T-cell (primary cell): ENCODE measurements around the gene STIL. TPM values are rescaled to one million over a fixed set of nuclear protein-coding genes. Genes with fewer than 3 reads are reported as not detected.

ENCODE experiments used
- ATAC-seq, 4 experiments: fragments of 200-7000 bp in 3 of 4; fragments of 150-1000 bp in 1 of 4; cut with Tn5 transposase; replicated peaks in 1 of 4; 1 replicate in 3 of 4; 2 replicates in 1 of 4; pipeline ENCODE4 v1.10.0; 2021; ENCODE audit warnings: moderate library complexity in 3 of 4, mild to moderate bottlenecking in 2 of 4, moderate number of reproducible peaks in 1 of 4
- CTCF ChIA-PET, 2 donors: fragments of 300-600 bp; sonication (Branson Sonifier 250); formaldehyde crosslinking; loops; one replicate each; lab custom pipeline; 2022; ENCODE audit warnings: antibody characterized with exemption in 2 of 2; lab: Charles Lee
- POLR2A ChIA-PET, 2 donors: fragments of 300-600 bp; sonication (Branson Sonifier 250); formaldehyde crosslinking; loops; one replicate each; lab custom pipeline; 2022; ENCODE audit warnings: antibody characterized with exemption in 2 of 2; lab: Charles Lee
- DNase-seq, 35 experiments: peaks; one replicate each; pipeline versions ENCODE4 v3.0.0 to v3.0.0-alpha.2; 2013 to 2023
- H3K27ac ChIP-seq: one replicate; pipeline ENCODE4 v1.5.1; 2013; ENCODE audit warnings: low read length
- H3K27me3 ChIP-seq, 2 experiments: replicated peaks in 1 of 2; 1 replicate in 1 of 2; 2 replicates in 1 of 2; pipeline versions ENCODE4 v1.6.1 to v1.7.0; 2013; ENCODE audit warnings: low read length in 1 of 2, mixed read lengths in 1 of 2; ENCODE audit not compliant: control insufficient read depth in 2 of 2, insufficient read depth in 2 of 2; ENCODE audit errors: extremely low read depth in 1 of 2
- H3K36me3 ChIP-seq, 2 donors: 1 replicate in 1 of 2; 2 replicates in 1 of 2; pipeline versions ENCODE4 v1.6.1 to v1.7.0; 2013; ENCODE audit warnings: low read length in 1 of 2; ENCODE audit not compliant: control insufficient read depth in 2 of 2, insufficient read depth in 1 of 2; ENCODE audit errors: extremely low read depth in 1 of 2
- H3K4me1 ChIP-seq, 2 experiments: 1 replicate in 1 of 2; 2 replicates in 1 of 2; pipeline versions ENCODE4 v1.6.1 to v1.7.0; 2013; ENCODE audit warnings: low read length in 2 of 2, mixed read lengths in 1 of 2; ENCODE audit not compliant: insufficient read depth in 2 of 2, control insufficient read depth in 1 of 2; ENCODE audit errors: extremely low read depth in 1 of 2
- H3K4me3 ChIP-seq, 2 donors: 1 replicate in 1 of 2; 2 replicates in 1 of 2; pipeline versions ENCODE4 v1.5.1 to v1.7.0; 2013; ENCODE audit warnings: mild to moderate bottlenecking in 2 of 2, low read length in 1 of 2, moderate library complexity in 1 of 2; ENCODE audit not compliant: control insufficient read depth in 1 of 2; ENCODE audit errors: extremely low read depth in 1 of 2
- H3K9me3 ChIP-seq: 2 replicates; pipeline ENCODE4 v1.7.0; 2013
- H3K27ac Mint-ChIP-seq, 2 donors: one replicate each; pipeline ENCODE4 v1.8.0; 2020 to 2021; ENCODE audit warnings: mild to moderate bottlenecking in 2 of 2, mixed read lengths in 2 of 2
- H3K27me3 Mint-ChIP-seq, 2 donors: one replicate each; pipeline ENCODE4 v1.8.0; 2021 to 2022; ENCODE audit warnings: mixed read lengths in 2 of 2
- H3K36me3 Mint-ChIP-seq: one replicate; pipeline ENCODE4 v1.8.0; 2021; ENCODE audit warnings: mixed read lengths
- H3K4me1 Mint-ChIP-seq, 3 donors: one replicate each; pipeline ENCODE4 v1.8.0; 2020 to 2022; ENCODE audit warnings: mixed read lengths in 3 of 3, mild to moderate bottlenecking in 1 of 3
- H3K4me3 Mint-ChIP-seq, 3 donors: one replicate each; pipeline ENCODE4 v1.8.0; 2020 to 2022; ENCODE audit warnings: mild to moderate bottlenecking in 3 of 3, mixed read lengths in 3 of 3, moderate library complexity in 3 of 3
- H3K9me3 Mint-ChIP-seq, 3 donors: one replicate each; pipeline ENCODE4 v1.8.0; 2020 to 2022; ENCODE audit warnings: mixed read lengths in 3 of 3
- WGBS: methylation state at CpG from one replicate; pipeline ENCODE4 v1.1.5; 2013; ENCODE audit warnings: missing lambda C conversion rate; ENCODE audit not compliant: insufficient coverage; 5-methylcytosine and 5-hydroxymethylcytosine counted together
- total RNA-seq, 35 experiments: library from RNA in 6 of 35; stranded (reverse) in 6 of 35; fragments of 120-200 nt in 1 of 35; gene quantifications; one replicate each; pipeline versions ENCODE4 v1.2.1 to v1.2.4 and lab custom pipeline; 2013 to 2026

Gene STIL
- total RNA-seq, 5 donors from 2014 or later (not counting 1 experiment from before 2014, with no cell fraction given): 0.85 to 3.4 (median 1.7) TPM

DNA sequence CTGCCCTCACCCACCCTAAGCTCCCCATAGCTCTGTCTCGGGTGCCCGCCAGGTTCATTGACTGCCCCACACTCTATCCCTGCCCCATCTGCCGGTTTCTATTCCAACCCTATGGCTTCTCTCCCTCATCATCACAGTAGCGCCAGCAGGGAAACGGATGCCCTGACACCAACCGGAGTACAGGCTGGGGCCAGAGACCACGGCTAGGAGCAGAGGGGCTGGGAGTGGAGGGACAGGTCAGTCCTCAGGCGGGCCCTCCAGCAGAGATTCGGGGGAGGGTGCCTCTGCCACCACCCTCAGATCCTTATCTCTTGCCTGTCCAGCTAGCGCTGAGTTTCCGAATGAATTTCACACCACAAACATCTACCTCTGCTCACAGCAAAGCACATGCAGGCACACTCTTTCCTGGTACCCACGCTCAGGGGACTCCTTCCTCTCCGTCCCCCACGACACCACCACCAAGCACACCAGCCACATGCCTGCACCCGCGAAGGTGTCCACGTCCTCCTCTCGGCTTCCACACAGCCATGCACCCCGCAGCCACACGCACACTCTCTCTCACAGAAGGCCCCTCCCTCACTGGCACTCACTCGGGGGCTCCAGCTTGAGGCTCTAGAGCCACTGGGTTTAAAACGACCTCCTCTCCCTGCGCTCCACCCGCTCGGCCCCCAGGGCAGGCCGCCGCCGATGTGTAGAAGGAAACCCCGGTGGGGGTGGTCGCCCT is 89.1 kb downstream of the STIL start:
- WGBS: 13% methylated on average over 25 of the region's 30 CpGs
- peaks cover 9 to 16% (median 13%) of the 10 kb centered on the region in 3 donors for H3K4me1 Mint-ChIP-seq
- ATAC-seq (peak in 3 of 4 experiments; percentile 21 to 48 (median 35)), DNase-seq (no peak)
- Histone ChIP-seq H3K9me3 (no peaks in the 10 kb centered on the region), H3K27me3 (peaks cover 0 to 73% of the 10 kb centered on the region in 2 experiments), H3K4me3 (no peak overlapping the region), H3K36me3 (no peaks in the 10 kb centered on the region), H3K4me1 (peaks cover 0 to 21% of the 10 kb centered on the region in 2 experiments), H3K27ac (no peak overlapping the region)
- H3K9me3 Mint-ChIP-seq: no peaks in the 10 kb centered on the region
- ChIA-PET POLR2A (no interaction called here), CTCF (no interaction called here)
- no peaks in the 10 kb centered on the region for H3K36me3 Mint-ChIP-seq
- no peak overlapping the region for H3K27ac Mint-ChIP-seq
- H3K27me3 Mint-ChIP-seq: peaks cover 52 to 57% of the 10 kb centered on the region in 2 donors
- H3K4me3 Mint-ChIP-seq: no peak overlapping the region

DNA sequence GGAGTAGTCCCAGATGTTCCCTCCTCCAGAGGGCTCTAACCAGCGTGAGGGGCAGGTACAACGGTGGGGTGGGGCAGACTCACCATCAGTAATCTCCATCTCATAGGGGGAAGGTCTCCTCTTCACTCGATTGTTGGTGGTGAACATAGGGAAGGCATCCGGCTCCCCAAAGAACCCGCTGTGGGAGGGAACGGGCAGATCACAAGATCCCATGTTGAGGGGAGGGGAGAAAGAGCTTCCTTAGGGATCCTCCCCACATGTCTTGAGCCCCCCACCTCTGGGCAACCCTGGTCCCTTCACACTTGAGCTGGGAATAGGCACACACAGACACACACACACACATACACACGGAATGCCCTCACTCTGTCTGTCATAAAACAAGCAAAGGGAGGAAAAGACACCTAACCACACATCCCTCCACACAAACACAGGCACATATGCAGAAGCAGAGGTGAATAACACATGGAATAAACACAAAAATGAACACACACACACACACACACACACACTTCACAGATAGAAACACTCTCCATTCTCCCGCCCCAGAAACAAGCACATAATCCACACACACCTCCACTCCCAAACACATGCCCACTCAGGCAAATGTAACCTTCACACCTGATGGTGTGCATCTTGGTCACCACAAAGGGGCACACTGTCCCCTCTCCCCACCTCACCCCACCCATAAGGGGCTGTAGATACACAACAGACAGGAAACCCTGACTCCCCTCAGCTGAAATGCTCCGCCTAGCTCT is 89.8 kb downstream of the STIL start:
- ChIA-PET CTCF (no interaction called here), POLR2A (no interaction called here)
- Mint-ChIP-seq H3K4me3 (no peak overlapping the region), H3K27ac (no peak overlapping the region), H3K4me1 (peaks cover 5 to 8% (median 6%) of the 10 kb centered on the region in 3 donors), H3K27me3 (peaks cover 46 to 49% of the 10 kb centered on the region in 2 donors), H3K36me3 (no peaks in the 10 kb centered on the region), H3K9me3 (no peaks in the 10 kb centered on the region)
- no peak overlapping the region for H3K4me3 ChIP-seq
- no peak overlapping the region for H3K27ac ChIP-seq
- DNase-seq (no peak), ATAC-seq (no peak)
- H3K9me3 ChIP-seq: no peaks in the 10 kb centered on the region
- H3K27me3 ChIP-seq: peaks cover 0 to 69% of the 10 kb centered on the region in 2 experiments
- WGBS: 84% methylated on average over 3 of the region's 9 CpGs
- H3K4me1 ChIP-seq: peaks cover 0 to 14% of the 10 kb centered on the region in 2 experiments
- H3K36me3 ChIP-seq: no peaks in the 10 kb centered on the region

DNA sequence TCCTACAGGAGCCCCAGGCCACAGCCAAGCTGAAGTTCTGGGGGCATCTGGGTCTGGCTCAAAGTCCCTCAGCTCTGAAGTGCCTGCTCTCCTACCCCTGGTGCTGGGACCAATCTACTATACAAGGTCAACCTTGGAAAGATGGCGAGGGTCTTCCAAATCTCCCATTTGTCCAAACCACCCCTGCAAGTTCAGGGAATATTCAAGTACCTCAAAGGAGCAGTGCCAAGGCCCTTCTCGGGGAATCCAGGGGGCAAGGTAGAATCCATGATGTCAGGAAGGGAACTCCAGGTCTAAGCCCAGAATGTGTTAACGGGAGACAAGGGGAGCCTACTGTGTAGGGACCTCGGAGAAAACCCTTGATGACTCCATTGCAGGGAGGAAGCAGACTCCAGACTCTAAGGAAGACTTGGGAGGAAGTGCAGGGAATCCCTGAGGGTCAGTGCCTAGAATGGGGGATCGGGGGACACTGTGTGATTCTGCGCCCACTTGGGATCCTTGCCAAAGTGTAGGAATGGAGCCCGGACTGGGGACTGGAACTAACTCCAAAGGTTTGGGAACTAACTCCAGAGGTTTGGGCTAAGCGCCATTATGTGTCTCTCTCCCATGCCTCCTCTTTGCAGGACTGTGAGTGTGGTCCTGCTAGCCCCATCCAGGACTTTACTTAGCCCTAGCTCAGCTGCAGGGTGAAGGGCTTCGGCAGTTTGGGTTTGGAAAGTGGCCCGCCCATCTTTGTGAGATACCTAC is 90.6 kb downstream of the STIL start:
- CTCF ChIA-PET: no interaction called here
- peaks cover 5 to 7% (median 5%) of the 10 kb centered on the region in 3 donors for H3K4me1 Mint-ChIP-seq
- H3K36me3 ChIP-seq: no peaks in the 10 kb centered on the region
- no peak overlapping the region for H3K4me3 ChIP-seq
- peaks cover 43 to 45% of the 10 kb centered on the region in 2 donors for H3K27me3 Mint-ChIP-seq
- WGBS: 73% methylated on average over 6 of the region's 10 CpGs
- H3K9me3 ChIP-seq: no peaks in the 10 kb centered on the region
- peaks cover 0 to 67% of the 10 kb centered on the region in 2 experiments for H3K27me3 ChIP-seq
- H3K27ac Mint-ChIP-seq: no peak overlapping the region
- DNase-seq: no peak
- H3K4me3 Mint-ChIP-seq: no peak overlapping the region
- no peaks in the 10 kb centered on the region for H3K9me3 Mint-ChIP-seq
- POLR2A ChIA-PET: no interaction called here
- no peak overlapping the region for H3K27ac ChIP-seq
- no peaks in the 10 kb centered on the region for H3K36me3 Mint-ChIP-seq
- ATAC-seq: no peak
- H3K4me1 ChIP-seq: peaks cover 0 to 12% of the 10 kb centered on the region in 2 experiments

DNA sequence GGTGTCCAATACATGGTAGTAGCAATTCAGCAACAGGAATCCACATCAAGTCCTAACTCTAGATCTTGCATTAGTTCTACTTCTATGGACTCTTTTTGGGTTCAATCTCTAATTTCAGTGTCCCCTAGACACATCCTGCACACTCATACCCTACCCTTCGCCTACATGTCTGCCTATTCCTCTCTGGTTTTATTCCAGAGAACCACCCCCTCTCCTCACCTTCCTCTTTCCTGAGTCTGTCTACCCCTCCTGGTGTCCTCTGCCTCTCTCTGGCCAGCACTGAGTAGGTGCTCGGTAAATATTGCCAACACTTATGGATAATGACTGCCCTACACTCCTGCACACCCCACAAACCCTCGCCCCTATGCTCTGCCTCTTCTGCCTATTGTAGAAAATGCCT is 91.5 kb downstream of the STIL start:
- no peak for ATAC-seq
- CTCF ChIA-PET: no interaction called here
- POLR2A ChIA-PET: no interaction called here

DNA sequence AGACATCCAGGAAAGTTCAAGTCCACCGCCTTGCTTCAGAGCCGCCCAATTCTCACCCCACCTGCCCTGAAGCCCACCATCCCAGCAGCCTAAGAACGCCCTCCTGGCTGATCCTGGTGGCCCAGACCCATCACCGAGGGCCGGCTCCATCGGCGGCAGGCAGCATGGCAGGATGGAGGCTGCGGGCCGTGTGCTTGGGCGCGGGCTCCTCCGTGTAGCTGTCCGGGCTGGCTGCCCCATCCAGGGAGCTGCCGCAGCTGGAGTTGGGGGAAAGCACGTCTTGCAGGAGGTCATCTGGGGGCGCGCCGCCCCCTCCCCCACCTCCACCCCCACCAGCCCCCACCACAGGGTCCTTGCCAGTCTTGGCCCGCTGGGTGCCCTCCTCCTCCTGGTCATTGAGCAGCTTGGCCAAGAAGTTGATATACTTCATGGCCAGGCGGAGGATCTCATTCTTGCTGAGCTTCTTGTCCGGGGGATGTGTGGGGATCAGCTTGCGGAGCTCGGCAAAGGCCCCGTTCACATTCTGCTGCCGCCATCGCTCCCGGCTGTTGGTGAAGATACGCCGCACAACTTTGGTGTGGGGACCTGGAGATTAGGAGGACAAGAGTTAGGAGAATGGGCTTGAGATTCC is 94.2 kb downstream of the STIL start:
- no peak overlapping the region for H3K4me3 ChIP-seq
- ATAC-seq: no peak
- no peaks in the 10 kb centered on the region for H3K9me3 Mint-ChIP-seq
- H3K27ac Mint-ChIP-seq: no peak overlapping the region
- DNase-seq: no peak
- no peaks in the 10 kb centered on the region for H3K4me1 Mint-ChIP-seq
- ChIA-PET POLR2A (no interaction called here), CTCF (no interaction called here)
- 78% methylated on average over 4 of the region's 29 CpGs for WGBS
- H3K27me3 ChIP-seq: peaks cover 0 to 36% of the 10 kb centered on the region in 2 experiments
- no peaks in the 10 kb centered on the region for H3K36me3 Mint-ChIP-seq
- H3K9me3 ChIP-seq: no peaks in the 10 kb centered on the region
- no peak overlapping the region for H3K4me3 Mint-ChIP-seq
- H3K4me1 ChIP-seq: peaks cover 0 to 2% of the 10 kb centered on the region in 2 experiments
- peaks cover 18 to 19% of the 10 kb centered on the region in 2 donors for H3K27me3 Mint-ChIP-seq
- no peak overlapping the region for H3K27ac ChIP-seq
- H3K36me3 ChIP-seq: no peaks in the 10 kb centered on the region

More for the DNA sequence above, 91.5 kb downstream of the STIL start:
- Histone ChIP-seq H3K36me3 (no peaks in the 10 kb centered on the region), H3K4me1 (peaks cover 0 to 12% of the 10 kb centered on the region in 2 experiments), H3K4me3 (no peak overlapping the region), H3K27ac (no peak overlapping the region), H3K27me3 (peaks cover 0 to 60% of the 10 kb centered on the region in 2 experiments), H3K9me3 (no peaks in the 10 kb centered on the region)
- Mint-ChIP-seq H3K4me1 (peaks cover 5 to 7% (median 5%) of the 10 kb centered on the region in 3 donors), H3K27ac (no peak overlapping the region), H3K9me3 (no peaks in the 10 kb centered on the region), H3K36me3 (no peaks in the 10 kb centered on the region), H3K27me3 (peaks cover 35 to 36% of the 10 kb centered on the region in 2 donors), H3K4me3 (no peak overlapping the region)
- 73% methylated on average over 3 of the region's 3 CpGs for WGBS
- no peak for DNase-seq

DNA sequence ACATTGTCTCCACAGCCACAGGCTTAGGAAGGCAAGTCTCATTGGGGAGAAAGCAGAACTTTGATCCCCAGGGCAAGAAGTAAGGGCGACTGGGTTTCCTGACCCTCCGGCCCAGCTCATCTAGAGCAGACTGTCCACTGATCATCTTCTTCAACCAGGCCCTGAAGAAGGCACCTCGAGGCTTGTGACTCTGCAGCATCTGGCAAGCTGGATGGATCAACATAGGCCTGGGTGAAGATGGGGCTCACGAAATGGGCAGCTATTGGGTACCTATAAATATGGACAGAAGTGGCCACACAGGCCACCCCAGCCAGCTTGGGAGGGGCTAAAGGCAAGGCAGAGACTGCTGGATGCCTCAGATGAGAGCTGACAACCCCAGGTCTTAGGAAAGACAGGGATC is 94.9 kb downstream of the STIL start:
- Histone ChIP-seq H3K36me3 (no peaks in the 10 kb centered on the region), H3K27me3 (peaks cover 0 to 32% of the 10 kb centered on the region in 2 experiments), H3K4me3 (no peak overlapping the region), H3K4me1 (no peaks in the 10 kb centered on the region), H3K9me3 (no peaks in the 10 kb centered on the region), H3K27ac (no peak overlapping the region)
- H3K9me3 Mint-ChIP-seq: no peaks in the 10 kb centered on the region
- no peaks in the 10 kb centered on the region for H3K36me3 Mint-ChIP-seq
- DNase-seq (no peak), ATAC-seq (no peak)
- no peak overlapping the region for H3K4me3 Mint-ChIP-seq
- WGBS: 77% methylated on average over 3 of the region's 4 CpGs
- POLR2A ChIA-PET: no interaction called here
- CTCF ChIA-PET: no interaction called here
- H3K27me3 Mint-ChIP-seq: peaks cover 18 to 19% of the 10 kb centered on the region in 2 donors
- H3K4me1 Mint-ChIP-seq: no peaks in the 10 kb centered on the region
- H3K27ac Mint-ChIP-seq: no peak overlapping the region
